NOMO-1 treated with DMSO at 0.1 percent for 48 hours (cell line): ENCODE data around the gene LAMA4.
A peak's percentile ranks its signal among the peaks of the same experiment; 100 is the strongest.

Experiments
- DNase-seq: peaks from one replicate; lab custom pipeline; 2025; ENCODE audit not compliant: unreplicated experiment; lab: John Stamatoyannopoulos, UW

LAMA4 gene

DNA sequence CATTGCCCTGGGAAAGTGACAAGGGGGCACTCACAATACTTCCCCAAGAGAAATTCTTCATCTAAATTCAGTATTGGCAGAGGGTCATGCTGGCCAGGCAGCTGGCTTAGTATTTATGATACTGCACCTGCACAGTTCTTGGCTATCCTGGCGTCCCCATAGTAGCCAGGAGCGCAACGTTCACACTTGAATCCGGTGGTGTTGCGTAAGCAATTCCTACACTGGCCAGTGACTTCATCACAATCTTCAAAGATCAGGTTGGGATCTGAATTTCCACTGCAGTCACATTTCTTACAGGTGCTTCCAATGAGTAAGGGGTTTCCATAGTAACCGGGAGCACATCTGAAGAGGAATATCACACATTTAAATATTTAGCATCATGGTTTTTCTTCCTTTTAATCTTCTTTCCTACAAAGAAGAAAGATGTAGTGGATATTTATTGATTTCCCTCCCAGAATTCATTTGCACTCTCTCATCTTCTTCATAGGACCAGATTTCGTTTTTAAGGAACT, 62.8 kb downstream of the LAMA4 start:
- no peak for DNase-seq

DNA sequence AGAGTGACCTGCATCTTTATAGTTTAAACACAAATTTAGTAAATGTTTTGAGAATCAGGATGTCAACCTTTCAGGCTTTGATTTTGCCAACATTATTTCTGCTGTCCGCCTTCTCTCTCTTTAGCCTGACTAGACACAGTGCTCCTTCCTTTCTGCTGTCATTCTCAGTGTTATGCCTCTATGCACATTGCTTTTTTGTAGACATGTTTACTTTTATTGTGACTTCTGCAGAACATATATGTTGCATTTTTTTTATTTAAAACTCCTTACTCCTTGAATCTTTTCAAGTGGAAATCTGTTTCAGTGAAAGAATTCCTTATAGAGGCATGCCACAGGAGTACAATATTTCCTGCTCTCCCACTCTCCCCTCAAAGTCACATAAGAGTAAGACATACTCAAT, 64.2 kb downstream of the LAMA4 start:
- DNase-seq, result no peak

DNA sequence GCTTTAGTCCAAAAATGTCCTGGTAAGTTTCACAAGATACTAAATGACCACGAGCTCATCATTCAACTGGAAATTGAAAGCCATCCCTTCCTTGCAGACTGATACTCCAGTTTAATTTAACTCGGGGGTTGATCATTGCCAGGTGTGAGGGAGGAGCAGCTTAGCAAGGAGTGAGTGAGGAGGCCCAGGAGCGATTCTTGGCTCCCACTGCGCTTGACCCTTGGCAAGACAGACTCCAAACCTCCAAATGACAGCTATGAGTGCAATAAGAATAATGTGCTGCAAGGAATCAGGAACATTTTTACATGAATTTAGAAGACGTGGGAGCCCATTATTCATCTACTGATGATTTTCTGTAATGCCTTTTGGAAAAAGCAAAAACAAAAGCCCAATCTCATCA, 64.9 kb downstream of the LAMA4 start:
- DNase-seq, result no peak

DNA sequence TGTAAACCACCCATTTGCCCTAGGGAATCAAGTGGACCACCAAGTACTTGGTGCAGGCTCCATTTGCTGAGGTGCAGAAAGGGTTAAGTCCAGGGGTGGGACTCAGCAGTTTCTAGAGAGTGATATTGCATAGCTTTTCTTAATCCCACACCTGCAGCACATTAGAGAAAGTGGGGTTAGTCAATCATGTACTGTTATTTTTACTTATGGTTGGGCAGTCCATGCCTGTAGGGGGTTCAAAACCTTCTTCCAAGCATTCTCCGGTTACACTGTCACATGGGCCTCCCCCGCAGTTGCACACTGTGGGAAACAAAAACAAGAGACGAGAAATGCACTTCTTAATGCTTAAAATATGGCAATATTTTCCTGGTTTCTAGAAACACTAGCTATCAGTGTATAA, 65.5 kb downstream of the LAMA4 start:
- no peak for DNase-seq

DNA sequence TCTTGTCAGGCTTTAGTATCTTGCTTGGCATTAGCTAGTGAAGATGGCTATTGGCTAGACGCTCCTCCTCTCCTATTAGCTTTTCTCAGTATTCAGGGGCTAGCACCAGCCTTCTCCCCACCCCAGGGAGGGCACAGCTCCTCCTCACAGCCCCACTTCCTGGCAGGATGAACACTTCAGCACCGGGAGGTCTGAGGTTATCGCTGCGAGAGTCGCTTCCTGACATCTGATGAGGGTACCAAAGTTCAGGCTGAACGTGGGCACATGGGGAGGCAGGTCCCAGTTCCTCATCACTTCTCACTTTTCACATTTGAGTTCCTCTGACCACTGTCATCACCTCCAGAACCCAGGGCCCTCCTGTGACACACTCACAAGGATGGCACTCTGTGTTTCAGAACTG, 66.6 kb downstream of the LAMA4 start:
- DNase-seq, result no peak

DNA sequence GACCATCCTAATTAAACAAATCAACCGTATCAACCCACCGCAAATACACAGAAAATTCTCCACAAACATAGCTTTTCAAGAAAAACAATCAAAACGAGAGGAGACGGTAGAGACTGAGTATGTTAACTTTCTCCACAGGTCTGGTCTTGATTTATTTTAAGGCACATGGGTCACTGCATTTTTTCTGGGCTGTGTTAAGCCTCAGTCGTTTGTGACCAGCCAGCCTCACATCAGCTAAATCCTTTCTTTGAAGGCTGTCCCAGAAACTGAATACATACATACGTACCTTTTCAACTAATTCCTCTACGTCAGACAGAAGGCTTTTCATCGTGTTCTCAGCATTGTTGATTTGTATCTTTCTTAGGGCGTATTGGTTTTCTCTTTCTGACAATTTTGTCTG, 69.4 kb downstream of the LAMA4 start:
- no peak for DNase-seq

DNA sequence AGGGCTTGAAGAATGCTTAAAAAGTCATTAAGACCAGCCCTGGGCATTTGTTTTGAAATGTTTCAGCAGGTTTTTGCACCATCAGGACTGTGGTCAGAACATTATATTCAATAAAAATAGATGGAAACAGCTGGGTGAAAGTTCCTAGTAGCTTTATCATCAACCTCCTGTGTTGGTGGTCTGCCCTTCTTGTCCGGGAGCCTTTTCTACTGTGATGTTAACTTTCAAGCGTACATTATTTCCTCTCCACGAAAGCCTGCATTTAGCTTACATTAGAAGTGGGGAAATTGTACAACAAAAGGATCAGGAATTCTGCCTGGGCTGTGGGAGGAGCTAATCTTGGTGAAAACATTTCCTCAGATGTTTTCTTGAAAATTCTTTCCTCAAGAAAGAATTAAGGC, 71.1 kb downstream of the LAMA4 start:
- DNase-seq, result no peak

DNA sequence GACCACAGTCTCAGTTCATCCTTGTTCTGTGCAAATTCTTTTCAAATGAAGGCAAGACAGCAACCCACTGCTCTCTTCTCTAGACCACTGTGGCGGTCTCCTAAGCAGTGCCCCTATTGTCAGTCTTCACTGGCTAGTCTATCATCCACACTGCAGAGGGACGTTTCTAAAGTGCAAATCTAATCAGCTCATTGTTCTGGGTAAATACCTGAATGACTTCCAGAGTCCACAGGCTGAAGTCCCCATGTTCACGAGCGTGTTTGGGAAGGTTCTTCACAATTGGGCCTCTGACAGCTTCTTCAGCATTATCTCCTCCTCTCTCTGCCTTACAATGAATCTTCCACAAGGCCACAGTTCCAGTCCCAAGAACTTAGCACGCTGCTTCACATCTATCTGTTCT, 73.2 kb downstream of the LAMA4 start:
- DNase-seq, result no peak

DNA sequence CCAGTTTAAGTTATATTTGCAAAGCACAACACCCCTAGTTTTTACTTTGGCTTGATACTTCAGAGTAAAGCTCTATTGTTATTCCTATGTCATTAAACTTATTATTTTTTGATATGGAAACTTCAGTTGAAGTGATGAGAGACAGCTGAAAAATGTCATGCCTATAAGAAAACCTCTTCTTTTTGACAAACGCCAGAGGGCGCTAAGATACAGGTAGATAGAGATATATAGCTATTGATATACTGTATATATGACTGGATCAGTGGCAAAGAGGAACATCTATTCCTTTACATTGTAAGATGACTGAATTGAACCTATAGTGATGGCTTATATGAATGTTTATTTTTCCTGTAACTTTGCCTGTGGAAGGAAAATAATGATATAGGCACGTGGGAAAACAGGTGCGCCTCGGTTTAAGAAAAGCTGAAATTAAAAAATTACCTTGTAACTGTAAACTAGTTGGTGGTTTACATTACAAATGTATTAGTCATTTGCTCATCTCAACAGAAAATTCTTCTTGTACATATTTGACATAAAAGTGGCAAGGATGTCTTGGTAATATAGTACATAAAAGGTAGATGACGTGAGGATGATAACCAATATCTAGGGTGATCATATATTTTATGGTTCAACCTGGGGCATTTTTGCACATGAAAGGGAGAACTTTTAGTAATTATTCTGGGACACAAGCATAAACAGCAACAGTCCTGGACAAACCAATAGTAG, 74.1 kb downstream of the LAMA4 start:
- peak; percentile 61 for DNase-seq

DNA sequence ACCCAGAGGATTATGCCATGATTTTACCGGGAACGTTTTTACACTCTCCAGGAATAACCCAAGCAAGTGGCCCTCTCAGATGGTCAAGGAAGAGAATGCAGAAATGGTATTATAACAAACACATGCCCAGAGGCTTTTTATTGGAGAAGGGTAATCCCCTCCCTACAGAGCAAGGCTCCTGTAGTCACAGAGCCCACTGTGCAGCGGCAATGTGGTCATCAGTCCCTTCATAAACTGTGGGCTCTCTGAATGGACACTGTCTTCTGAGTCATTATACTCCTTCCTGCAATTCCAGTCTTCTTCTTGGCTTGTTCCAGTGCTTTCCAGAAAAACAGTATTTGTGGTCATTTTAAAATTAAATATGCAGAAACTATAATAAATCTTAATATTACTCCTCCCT, 74.7 kb downstream of the LAMA4 start:
- DNase-seq, result no peak

DNA sequence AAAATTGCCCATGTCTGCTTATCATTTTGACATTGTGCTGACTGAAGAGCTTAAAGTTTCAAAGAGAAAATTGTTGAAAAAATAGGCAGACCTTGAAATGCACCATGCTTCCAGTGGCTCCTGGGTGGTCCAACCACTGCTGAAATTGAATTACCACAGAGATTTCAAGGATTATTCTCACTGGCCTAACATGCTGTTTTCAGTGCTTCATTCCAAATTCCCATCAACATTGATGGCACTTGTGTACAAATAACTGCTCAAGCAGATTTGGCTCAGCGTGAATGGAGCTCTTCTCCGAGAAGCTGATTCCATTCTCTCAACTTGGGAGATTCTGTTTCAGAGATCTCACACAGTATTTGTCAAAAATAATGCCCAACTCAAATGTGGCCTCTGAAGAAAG, 75.5 kb downstream of the LAMA4 start:
- DNase-seq, result no peak

DNA sequence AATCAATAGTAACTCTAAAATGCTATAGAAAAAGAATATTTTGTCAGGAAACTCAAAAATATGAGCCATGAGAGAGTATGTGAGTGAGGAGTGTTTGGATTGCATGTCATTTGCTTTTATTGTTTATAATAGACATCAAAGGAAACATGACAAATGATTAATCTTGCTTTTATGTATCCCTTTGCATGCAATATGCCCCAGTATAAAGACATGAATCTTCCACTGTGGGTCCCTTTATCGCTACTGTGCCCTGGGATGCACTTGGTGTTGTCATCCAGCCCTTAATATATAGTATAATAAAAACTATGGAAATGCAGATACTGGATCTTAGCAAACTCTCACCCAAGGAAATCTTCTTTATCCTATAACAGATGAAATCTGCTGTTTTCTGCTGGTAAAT, 77.3 kb downstream of the LAMA4 start:
- DNase-seq, result no peak

DNA sequence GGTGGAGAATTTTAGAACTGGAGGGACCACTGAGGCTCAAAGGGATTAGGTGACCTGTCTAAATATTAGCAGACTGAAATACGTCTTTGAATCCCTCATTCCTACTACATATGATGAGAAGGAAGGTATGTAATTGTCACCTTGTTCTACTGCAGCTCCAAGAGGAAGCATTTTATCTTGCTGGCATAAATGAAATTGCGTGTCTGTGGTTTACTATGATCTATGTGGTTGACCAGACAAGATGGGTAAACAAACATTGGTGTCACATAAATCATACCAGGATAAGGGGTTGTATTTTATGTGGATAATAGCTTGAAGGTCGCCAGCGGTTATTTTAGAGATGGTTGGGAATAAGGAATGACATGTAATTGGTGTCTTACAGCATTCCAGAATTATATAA, 78.2 kb downstream of the LAMA4 start:
- no peak for DNase-seq

DNA sequence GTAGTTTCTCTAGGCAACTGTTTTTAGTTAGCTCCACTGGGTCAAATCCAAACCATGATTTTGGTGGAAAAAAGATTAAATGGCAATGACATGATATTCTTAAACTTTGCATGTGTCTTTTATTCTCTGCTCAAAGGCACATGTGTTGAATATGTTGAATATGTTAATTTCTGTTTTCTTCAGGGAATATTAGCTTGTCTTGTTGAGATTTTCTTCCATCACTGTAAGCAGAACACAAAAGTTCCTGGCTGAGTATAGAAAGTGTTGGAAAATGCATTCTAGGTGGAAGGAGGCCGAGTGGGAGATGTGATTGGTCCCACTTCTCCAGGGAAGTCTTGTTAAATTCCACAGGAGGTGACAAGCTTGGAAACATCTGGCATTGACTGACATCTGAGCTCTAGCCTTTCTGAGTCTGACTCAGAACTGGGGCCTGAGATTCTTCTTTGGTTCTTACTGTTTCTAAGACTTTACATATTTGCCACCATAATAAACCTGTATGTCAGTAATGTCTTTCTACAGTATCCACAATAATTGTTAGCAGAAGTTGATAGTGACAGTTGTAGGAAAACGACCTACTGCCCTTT, 81.1 kb downstream of the LAMA4 start:
- no peak for DNase-seq

DNA sequence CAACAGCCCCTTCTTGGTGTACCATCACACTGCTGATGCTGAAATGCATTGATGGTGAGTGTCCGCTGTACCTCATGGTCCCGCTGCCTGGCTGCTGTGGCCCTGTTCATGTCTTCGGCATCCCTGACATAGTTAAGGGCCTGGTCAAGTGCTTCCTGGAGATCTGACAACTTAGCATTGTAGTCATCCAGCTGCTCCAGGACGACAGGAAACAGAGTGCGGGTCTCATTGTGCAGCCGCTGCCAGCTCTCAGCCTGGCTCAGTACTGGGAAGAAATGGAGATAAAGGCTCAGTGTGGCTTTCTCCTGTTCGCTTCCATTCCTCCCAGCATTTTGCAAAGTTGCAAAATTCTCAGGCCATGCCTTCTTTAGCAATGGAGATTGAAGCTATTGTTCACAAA, 81.8 kb downstream of the LAMA4 start:
- no peak for DNase-seq

DNA sequence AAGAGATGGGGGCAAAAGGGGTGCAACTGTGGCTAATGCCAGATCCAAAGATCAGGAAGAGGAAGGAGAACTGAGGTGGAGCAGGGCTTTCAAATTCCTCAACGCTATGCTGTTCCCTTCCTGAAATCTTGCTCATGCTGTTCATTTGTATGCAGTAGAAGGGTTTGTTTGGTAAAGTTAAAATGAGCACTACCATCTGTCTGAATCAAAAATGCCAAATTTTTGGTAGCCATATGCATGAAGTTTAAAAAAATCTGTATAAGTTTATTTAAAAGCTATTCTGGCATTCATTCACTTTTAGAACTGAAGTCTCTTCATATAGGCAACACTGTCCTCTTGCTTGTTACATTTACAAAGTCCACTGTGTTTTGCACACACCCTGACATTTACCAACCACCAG, 84.8 kb downstream of the LAMA4 start:
- DNase-seq, result no peak

DNA sequence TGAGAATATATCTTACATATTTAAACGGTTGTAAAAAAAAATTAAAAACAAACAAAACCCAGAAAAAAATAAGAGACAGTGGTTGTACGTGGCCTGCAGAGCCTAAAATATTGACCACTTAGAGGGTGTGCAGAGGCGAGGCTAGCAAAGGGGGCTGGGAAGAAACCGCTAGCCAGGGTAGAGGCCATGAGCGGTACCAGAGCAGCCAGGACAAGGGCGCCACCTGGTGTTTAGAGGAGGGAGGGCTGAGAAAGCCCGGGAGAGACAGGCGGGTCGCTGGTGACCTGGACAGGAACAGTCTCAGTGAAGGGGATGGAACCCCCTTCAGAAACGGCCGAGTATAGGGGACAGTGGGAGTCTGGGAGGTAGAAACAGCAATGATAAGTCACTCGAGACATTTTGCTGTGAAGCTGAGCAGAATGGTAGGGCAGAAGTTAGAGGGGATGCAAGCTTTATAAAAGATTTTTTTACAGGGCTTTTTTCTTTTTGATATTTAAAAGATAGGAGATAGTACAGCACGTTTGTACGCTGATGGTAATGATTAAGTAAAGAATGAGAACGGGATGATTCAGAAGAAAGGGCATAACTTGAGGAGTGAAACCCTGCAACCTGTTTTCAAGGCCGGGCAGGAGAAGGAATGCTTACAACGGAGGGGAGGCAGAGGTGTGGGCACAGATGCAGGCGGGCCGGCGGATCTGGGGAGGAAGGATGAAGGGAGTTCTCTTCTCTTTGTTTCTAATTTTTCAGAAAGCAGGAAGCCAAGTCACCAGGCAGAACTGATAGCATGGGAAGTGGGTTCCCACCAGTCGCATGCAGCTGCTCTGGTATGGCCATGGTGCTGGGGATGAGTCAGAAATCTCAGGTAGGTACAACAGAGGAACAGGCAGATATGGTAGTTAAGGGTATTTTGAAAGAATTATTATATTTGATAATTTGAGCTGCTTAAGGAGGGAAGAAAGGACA, 90.8 kb downstream of the LAMA4 start:
- DNase-seq, result peak; percentile 64

DNA sequence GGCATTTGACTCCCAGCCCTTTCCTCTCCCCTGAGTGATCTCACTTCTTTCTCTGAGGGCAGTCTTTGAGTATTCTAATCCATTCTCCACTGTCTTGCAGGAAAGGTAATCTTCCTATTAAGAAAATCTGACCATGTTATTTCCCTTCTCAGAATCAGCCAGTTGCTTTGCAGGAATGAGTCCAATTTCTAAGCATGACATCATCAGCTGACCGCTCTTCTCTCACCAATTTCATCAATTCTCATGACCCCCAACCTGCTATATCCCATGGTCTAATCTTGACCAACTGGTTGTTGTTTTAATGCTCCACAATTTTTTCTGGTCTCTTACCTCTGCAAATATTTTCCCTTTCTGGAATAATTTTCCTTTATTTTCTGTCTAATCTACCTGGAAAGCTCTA, 93.6 kb downstream of the LAMA4 start:
- no peak for DNase-seq

DNA sequence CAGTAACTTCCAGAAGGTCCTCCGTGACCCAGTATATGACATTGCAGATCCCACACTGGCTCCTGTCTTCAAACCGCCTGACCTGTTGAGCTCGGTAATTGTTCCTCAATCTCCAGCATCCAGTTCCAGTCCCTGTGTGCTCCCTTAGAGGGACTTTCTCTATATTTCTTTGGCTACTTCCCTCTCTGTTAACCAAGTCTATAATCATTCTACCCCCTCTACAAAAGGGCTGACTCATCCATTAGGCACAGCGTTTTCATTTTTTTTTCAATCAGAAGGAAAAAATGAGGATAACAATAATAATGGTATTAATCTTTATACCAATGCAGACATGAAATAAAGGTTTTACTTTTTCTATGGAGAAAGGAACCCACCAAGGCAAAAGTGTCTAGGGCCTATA, 97.7 kb downstream of the LAMA4 start:
- no peak for DNase-seq

DNA sequence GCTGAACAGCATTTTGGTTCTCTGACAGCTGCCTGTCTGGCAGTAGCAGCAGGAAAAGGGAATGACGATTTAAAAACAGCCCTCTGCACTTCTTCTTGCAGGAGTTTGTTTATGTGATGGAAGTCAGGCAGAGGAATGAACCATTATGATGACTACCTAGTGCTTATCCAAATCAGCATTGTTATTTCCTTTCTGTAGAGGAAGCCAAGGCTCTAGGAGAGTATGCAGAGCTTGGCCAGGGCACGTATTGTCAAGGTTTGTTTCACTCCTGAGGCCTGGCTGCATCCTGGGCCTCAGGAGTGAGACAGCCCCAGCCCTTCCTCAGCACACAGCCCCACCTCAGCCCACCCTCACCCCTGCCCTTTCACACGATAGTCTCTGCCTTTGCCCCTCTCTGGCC, 98.5 kb downstream of the LAMA4 start:
- no peak for DNase-seq

DNA sequence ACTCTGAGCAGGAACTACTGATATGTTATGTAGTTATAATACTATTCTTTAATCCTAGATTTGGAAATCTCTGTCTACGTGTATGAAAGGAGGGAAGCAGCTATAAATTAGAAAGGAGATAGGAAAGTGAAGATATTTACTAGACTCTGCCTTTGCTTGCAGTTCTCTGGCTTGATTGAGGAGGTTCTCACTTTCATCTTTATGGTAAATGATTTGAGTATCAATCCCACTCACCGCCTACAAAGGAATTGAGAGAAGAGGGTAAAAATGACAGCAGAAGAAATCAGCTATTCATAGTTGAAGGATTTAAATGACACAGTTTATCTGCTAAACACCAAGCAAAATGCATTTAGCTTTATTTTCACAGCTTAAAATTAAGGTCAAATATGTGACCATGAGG, 99.7 kb downstream of the LAMA4 start:
- no peak for DNase-seq
